ENCODE data around the gene DNAI1.

Gene DNAI1

GRCh38 chr9:34541540-34541939 lies 82.9 kb downstream of the DNAI1 start:
- Histone ChIP-seq H3K27ac (ENCODE audit: low read length) (no peak overlapping the region), H3K9ac (ENCODE audit: low read length in 2 of 2) (no peak overlapping the region), H3K4me3 (ENCODE audit: low read length in 2 of 2) (no peak overlapping the region), H3K9me3 (ENCODE audit: control insufficient read depth in 2 of 2, low read length in 2 of 2) (no peaks in the 10 kb centered on the region), H3K27me3 (ENCODE audit: control insufficient read depth in 1 of 2, insufficient read depth in 2 of 2, low read length in 2 of 2) (peaks cover 6 to 8% of the 10 kb centered on the region in 2 donors), H3K4me1 (ENCODE audit: control insufficient read depth, insufficient read depth, low read length) (no peaks in the 10 kb centered on the region), H3K36me3 (ENCODE audit: control insufficient read depth in 2 of 2, insufficient read depth in 2 of 2, low read length in 2 of 2) (no peaks in the 10 kb centered on the region)

DNA sequence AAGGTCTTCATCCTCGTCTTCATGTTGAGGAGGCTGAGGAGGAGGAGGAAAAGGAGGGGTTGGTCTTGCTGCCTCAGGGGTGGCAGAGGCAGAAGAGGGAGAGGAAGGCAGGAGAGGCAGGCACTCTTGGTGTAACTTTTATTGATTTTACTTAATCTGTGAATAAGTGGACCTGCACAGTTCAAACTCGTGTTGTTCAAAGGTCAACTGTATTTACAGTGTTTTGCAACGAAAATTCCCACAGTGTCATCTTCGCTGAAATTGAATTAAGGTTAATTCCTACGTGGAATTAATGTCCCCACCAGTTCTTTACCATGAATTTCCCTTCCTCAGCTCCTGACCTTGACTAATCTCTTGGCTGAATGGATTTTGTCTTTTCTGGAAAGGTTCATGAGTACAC lies 85.4 kb downstream of the DNAI1 start:
- H3K4me3 ChIP-seq (ENCODE audit: low read length in 2 of 2), result no peak overlapping the region
- peaks cover 7% of the 10 kb centered on the region for H3K4me1 ChIP-seq (ENCODE audit: control insufficient read depth, insufficient read depth, low read length)
- peaks cover 11 to 14% of the 10 kb centered on the region in 2 donors for H3K27me3 ChIP-seq (ENCODE audit: control insufficient read depth in 1 of 2, insufficient read depth in 2 of 2, low read length in 2 of 2)
- H3K9ac ChIP-seq (ENCODE audit: low read length in 2 of 2), result no peak overlapping the region
- H3K36me3 ChIP-seq (ENCODE audit: control insufficient read depth in 2 of 2, insufficient read depth in 2 of 2, low read length in 2 of 2), result no peaks in the 10 kb centered on the region
- no peaks in the 10 kb centered on the region for H3K9me3 ChIP-seq (ENCODE audit: control insufficient read depth in 2 of 2, low read length in 2 of 2)
- H3K27ac ChIP-seq (ENCODE audit: low read length), result no peak overlapping the region

DNA sequence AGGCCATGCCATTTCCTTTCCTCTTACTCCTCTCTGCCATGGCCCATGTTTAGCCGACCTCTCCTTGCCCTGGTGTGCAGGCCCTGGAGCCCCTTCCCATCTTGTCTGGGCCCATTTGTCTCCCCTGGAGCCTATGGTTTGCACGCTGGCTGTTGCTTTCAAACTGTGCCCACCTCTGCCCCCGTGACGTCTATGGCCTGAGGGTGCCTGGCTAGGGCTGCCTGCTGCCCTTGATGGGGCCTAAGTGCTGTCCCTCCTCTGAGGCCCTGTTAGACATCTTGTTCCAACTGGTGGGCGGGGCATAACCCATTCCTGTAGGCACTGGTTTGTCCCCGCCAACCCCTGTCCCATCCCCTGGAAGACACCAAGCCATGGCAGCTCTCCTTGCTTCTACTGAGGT lies 86.9 kb downstream of the DNAI1 start:
- H3K9ac ChIP-seq (ENCODE audit: low read length in 2 of 2), result no peak overlapping the region
- peaks cover 7% of the 10 kb centered on the region for H3K4me1 ChIP-seq (ENCODE audit: control insufficient read depth, insufficient read depth, low read length)
- no peaks in the 10 kb centered on the region for H3K9me3 ChIP-seq (ENCODE audit: control insufficient read depth in 2 of 2, low read length in 2 of 2)
- H3K27me3 ChIP-seq (ENCODE audit: control insufficient read depth in 1 of 2, insufficient read depth in 2 of 2, low read length in 2 of 2), result peaks cover 11 to 14% of the 10 kb centered on the region in 2 donors
- no peak overlapping the region for H3K27ac ChIP-seq (ENCODE audit: low read length)
- no peak overlapping the region for H3K4me3 ChIP-seq (ENCODE audit: low read length in 2 of 2)
- H3K36me3 ChIP-seq (ENCODE audit: control insufficient read depth in 2 of 2, insufficient read depth in 2 of 2, low read length in 2 of 2), result no peaks in the 10 kb centered on the region

DNA sequence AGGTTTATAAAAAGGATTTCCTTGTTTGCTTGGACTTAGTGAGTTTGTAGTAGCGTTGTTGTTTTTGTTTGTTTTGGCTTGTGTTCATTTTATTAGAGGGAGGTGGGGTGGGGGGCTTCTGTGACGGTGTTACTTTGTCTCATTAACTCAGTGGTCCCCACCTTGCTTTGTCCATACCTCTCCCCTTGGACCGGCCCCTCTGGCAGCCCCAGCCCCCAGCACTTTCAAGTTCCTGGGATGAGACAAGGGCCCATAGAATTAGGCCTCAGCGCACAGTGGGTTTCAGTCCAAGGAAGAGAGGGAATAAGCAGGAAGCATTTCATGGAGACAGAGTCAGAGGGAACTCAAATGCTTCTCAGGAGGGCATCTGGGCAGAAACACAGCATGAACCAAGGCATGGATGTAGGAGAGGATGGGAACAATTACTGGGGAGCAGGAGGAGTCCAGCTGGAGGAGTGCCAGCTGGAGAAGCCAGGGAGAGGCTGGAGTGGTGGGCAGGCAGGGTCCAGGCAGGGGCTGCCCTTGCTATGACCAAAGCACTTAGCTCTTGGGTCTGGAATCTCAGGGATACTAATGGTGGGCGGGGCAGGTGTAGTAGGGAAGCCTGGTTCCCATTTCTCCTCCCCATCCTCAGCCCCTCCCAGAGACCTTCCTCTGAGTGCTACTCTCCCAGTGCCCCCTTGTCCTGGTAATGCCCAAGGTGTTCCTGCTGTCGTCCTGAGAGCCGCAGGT lies 87.7 kb downstream of the DNAI1 start:
- Histone ChIP-seq H3K36me3 (ENCODE audit: control insufficient read depth in 2 of 2, insufficient read depth in 2 of 2, low read length in 2 of 2) (no peaks in the 10 kb centered on the region), H3K9me3 (ENCODE audit: control insufficient read depth in 2 of 2, low read length in 2 of 2) (no peaks in the 10 kb centered on the region), H3K4me1 (ENCODE audit: control insufficient read depth, insufficient read depth, low read length) (peaks cover 7% of the 10 kb centered on the region), H3K9ac (ENCODE audit: low read length in 2 of 2) (no peak overlapping the region), H3K27ac (ENCODE audit: low read length) (no peak overlapping the region), H3K4me3 (ENCODE audit: low read length in 2 of 2) (no peak overlapping the region), H3K27me3 (ENCODE audit: control insufficient read depth in 1 of 2, insufficient read depth in 2 of 2, low read length in 2 of 2) (peaks cover 11 to 14% of the 10 kb centered on the region in 2 donors)

DNA sequence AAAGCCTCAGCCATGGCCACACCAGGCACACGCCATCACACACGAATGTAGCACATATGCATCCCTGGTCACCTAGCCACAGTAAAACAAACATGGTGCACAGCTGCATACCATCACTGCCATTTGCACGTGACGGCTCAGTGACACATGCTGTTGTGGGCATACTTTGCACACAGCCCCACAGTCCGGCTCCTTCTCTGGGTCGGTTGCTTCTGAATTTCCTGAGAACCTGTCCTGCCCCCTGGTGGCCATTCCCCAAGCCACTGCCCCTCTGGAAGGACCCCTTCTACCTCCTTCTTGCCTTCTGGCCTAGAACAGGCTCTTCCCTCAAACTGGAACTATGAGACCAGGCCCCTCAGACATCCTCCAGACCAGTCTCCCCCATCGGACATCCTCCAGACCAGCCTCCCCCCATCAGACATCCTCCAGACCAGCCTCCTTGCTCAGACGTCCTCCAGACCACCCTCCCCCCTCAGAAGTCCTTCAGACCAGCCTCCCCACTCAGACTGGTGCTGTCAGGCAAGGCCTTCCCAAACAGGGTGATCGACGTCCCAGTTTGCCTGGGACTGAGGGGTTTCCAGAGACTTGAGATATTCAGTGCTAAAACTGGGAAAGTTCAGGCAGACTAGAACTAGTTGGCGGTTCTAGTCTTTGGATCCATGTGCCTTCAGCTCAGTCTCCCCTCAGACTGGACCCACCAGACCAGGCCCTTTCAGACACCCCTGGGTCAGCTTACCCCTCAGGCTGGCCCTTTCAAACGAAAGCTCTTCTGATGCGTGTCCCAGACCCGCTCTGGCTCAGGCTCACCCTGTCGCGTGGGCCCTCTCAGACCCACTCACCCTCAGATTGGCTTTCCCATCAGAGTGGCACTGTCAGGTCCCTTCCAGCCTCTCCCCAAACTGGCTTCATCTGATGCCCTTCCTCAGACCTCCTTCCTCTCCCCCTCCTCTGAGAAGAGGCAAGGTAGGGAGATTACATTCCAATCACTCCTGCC lies 88.5 kb downstream of the DNAI1 start:
- Histone ChIP-seq H3K9me3 (ENCODE audit: control insufficient read depth in 2 of 2, low read length in 2 of 2) (no peaks in the 10 kb centered on the region), H3K4me1 (ENCODE audit: control insufficient read depth, insufficient read depth, low read length) (peaks cover 7% of the 10 kb centered on the region), H3K36me3 (ENCODE audit: control insufficient read depth in 2 of 2, insufficient read depth in 2 of 2, low read length in 2 of 2) (no peaks in the 10 kb centered on the region), H3K27me3 (ENCODE audit: control insufficient read depth in 1 of 2, insufficient read depth in 2 of 2, low read length in 2 of 2) (peaks cover 11 to 14% of the 10 kb centered on the region in 2 donors), H3K4me3 (ENCODE audit: low read length in 2 of 2) (no peak overlapping the region), H3K9ac (ENCODE audit: low read length in 2 of 2) (no peak overlapping the region), H3K27ac (ENCODE audit: low read length) (no peak overlapping the region)

DNA sequence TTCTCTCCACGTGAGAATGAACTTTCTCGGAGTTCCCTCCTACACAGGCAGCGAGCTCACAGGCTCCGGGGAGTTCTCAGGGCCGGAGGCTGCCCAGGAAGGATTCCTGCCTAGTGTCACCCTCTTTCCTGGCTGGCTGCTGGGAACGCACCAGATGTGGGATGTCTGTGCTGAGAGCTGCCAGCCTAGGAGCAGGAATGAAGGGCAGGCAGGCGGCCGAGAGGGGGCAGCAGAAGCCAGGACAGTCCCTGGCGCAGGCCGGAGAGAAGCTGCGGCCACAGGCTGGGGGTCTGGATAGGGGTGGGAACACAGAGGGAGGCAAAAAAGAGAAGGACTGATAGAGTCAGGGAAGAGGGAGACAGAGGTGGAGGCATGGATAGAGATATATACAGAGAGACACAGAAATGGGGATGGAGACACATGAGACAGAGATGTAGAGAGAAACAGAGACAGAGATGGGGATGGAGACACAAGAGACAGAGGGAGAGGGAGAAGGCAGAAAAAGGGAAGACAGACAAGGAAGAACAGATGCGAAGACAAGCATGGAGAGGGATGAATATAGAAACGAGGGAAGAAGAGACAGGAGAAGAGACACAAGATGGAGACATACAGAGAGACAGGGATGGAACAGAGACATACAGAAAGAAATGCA lies 89.5 kb downstream of the DNAI1 start:
- Histone ChIP-seq H3K9me3 (ENCODE audit: control insufficient read depth in 2 of 2, low read length in 2 of 2) (no peaks in the 10 kb centered on the region), H3K27ac (ENCODE audit: low read length) (no peak overlapping the region), H3K9ac (ENCODE audit: low read length in 2 of 2) (no peak overlapping the region)

GRCh38 chr9:34549407-34549732 lies 90.8 kb downstream of the DNAI1 start:
- Histone ChIP-seq H3K27me3 (ENCODE audit: control insufficient read depth in 1 of 2, insufficient read depth in 2 of 2, low read length in 2 of 2) (peaks cover 11 to 15% of the 10 kb centered on the region in 2 donors), H3K9me3 (ENCODE audit: control insufficient read depth in 2 of 2, low read length in 2 of 2) (no peaks in the 10 kb centered on the region), H3K27ac (ENCODE audit: low read length) (no peak overlapping the region), H3K36me3 (ENCODE audit: control insufficient read depth in 2 of 2, insufficient read depth in 2 of 2, low read length in 2 of 2) (no peaks in the 10 kb centered on the region), H3K4me3 (ENCODE audit: low read length in 2 of 2) (no peak overlapping the region), H3K9ac (ENCODE audit: low read length in 2 of 2) (no peak overlapping the region), H3K4me1 (ENCODE audit: control insufficient read depth, insufficient read depth, low read length) (peaks cover 7% of the 10 kb centered on the region)

More for the DNA sequence above, 89.5 kb downstream of the DNAI1 start:
- Histone ChIP-seq H3K36me3 (ENCODE audit: control insufficient read depth in 2 of 2, insufficient read depth in 2 of 2, low read length in 2 of 2) (no peaks in the 10 kb centered on the region), H3K4me3 (ENCODE audit: low read length in 2 of 2) (no peak overlapping the region), H3K27me3 (ENCODE audit: control insufficient read depth in 1 of 2, insufficient read depth in 2 of 2, low read length in 2 of 2) (peaks cover 11 to 15% of the 10 kb centered on the region in 2 donors), H3K4me1 (ENCODE audit: control insufficient read depth, insufficient read depth, low read length) (peaks cover 7% of the 10 kb centered on the region)

GRCh38 chr9:34550016-34550680 lies 91.5 kb downstream of the DNAI1 start:
- H3K4me3 ChIP-seq (ENCODE audit: low read length in 2 of 2), result no peak overlapping the region
- peaks cover 11 to 15% of the 10 kb centered on the region in 2 donors for H3K27me3 ChIP-seq (ENCODE audit: control insufficient read depth in 1 of 2, insufficient read depth in 2 of 2, low read length in 2 of 2)
- H3K36me3 ChIP-seq (ENCODE audit: control insufficient read depth in 2 of 2, insufficient read depth in 2 of 2, low read length in 2 of 2), result no peaks in the 10 kb centered on the region
- H3K9me3 ChIP-seq (ENCODE audit: control insufficient read depth in 2 of 2, low read length in 2 of 2), result no peaks in the 10 kb centered on the region
- H3K27ac ChIP-seq (ENCODE audit: low read length), result no peak overlapping the region
- H3K9ac ChIP-seq (ENCODE audit: low read length in 2 of 2), result no peak overlapping the region
- H3K4me1 ChIP-seq (ENCODE audit: control insufficient read depth, insufficient read depth, low read length), result peaks cover 7% of the 10 kb centered on the region

DNA sequence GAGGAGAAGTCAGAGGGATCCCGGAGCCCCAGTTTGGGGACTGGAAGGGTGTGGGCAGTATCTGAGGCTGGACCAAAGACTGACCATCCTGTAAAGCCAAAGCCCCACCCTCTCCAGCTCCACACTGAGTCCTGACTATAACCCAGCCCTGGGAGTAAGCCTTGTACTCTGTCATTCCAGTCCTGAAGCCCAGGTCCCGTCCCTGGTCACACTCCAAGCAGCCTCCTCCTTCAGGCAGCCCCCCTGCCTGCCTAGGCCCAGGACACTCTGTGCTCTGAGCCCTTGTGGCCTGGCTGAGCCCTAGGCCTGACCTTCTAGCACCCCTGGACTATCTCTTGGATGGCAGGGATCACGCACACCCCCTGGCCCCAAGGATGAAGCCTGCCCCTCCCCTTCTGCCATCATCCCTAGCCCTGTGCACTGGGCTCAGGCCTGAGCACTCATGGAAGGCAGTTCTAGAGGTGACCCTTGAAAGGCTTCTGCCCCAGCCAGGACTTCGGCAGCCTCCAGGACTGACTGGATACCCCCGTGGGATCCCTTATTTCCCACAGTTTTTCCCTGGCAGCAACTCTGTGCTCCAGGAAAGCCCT lies 92.2 kb downstream of the DNAI1 start:
- Histone ChIP-seq H3K4me1 (ENCODE audit: control insufficient read depth, insufficient read depth, low read length) (peaks cover 7% of the 10 kb centered on the region), H3K9me3 (ENCODE audit: control insufficient read depth in 2 of 2, low read length in 2 of 2) (no peaks in the 10 kb centered on the region), H3K9ac (ENCODE audit: low read length in 2 of 2) (no peak overlapping the region), H3K27me3 (ENCODE audit: control insufficient read depth in 1 of 2, insufficient read depth in 2 of 2, low read length in 2 of 2) (peaks cover 7 to 13% of the 10 kb centered on the region in 2 donors), H3K4me3 (ENCODE audit: low read length in 2 of 2) (no peak overlapping the region), H3K36me3 (ENCODE audit: control insufficient read depth in 2 of 2, insufficient read depth in 2 of 2, low read length in 2 of 2) (no peaks in the 10 kb centered on the region), H3K27ac (ENCODE audit: low read length) (no peak overlapping the region)

All from stomach smooth muscle (tissue), 2 donors.